GM21737 (cell line): ENCODE data around the gene DTX1.
"Not testable (repeated sequence)": the region's sequence is repeated elsewhere in the genome, so short reads cannot be mapped to it uniquely, and the experiment has no call there.

Source experiments
- ATAC-seq: cut with Tn5 transposase; IDR thresholded peaks from one replicate; pipeline ENCODE4 v1.9.1; 2021; ENCODE audit warnings: mild to moderate bottlenecking, moderate library complexity; ENCODE audit not compliant: unreplicated experiment

The DTX1 gene

GRCh38 chr12:113135178-113136127 is 78.9 kb downstream of the DTX1 start, which contains the start of gene RASAL1:
Gene RASAL1 (minus strand): TSS chr12:113135761. CDS start chr12:113135462, 299 bp downstream.
- no peak for ATAC-seq

GRCh38 chr12:113136128-113136989 is 79.8 kb downstream of the DTX1 start:
- ATAC-seq = no peak

- no peak for ATAC-seq
These were observed 80.5 kb downstream of the DTX1 start for GRCh38 chr12:113136990-113137511.

DNA sequence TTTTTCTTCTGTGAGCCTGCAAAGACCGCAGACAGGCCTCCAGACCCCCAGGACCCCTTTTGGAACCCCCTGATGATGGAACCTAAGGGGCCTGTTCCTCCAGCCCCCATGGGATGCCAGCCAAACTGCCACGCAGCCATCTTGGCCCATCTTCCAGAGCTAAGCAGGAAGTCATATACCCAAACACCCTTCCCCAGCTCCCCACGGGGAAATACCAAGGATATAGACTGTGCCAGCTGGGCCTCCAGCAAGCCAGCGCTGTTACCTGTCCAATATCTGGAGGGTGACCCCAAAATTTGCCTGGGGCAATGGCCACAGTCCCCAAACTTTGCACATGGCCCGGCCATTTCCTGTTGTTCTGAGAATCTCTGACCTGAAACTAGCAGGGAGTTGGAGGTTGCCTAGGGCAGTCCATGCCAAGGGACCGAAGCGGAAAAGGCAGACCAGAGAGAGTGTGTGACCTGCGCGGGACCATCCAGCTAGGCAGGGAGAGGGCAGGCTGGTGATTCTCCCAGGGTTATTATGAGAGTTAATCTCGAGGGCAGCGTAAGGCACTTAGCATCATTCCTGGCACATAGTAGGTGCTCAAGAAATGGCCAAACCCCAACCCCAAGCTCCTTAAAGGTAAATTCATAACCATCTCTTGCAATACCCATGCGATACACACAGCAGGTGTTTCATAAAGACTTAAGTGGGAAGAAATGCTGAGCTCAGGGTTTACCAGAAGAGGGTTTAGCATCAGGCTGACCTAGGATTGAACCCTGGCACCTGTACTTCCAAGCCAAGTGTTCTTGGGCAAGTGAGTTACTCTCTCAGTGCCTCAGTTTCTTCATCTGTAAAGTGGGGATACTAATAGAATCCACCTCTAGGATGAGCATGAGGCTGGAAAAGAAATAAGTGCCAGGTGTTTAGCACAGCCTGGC is 81.6 kb downstream of the DTX1 start:
- ATAC-seq = no peak

DNA sequence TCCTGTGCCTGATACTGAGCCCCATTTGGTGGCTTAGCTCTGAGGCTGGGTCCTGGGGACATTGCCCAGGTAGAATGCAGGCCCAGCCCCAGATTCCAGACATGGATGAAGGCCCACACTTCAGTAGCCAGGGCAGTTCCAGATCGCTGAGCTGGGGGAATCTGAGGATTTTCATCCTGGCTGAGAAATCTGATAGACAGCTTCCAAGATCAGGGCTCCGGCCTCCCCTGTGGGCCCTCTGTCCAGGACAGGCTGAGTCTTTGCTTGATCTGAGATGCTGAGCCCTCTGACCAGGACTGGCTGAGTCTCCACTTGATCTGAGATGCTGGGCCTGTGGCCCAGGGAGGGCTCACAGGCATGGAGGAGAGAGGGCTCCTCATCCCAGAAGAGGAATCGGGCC is 82.3 kb downstream of the DTX1 start:
- no peak for ATAC-seq

DNA sequence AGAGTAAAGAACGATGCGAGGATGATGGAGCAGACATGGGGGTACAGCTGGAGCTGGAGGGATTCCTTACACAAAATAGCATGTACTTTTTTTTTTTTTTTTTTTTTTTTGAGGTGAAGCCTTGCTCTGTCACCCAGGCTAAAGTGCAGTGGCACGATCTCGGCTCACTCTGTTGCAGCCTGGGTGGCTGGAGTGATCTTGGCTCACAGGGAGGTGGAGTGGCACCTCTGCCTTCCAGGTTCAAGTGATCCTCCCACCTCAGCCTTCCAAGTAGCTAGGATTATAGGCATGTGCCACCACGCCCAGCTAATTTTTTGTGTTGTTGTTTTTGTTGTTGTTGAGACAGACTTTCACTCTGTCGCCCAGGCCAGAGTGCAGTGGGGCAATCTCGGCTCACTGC is 84.2 kb downstream of the DTX1 start:
- ATAC-seq = no peak

GRCh38 chr12:113141716-113142115 is 85.2 kb downstream of the DTX1 start:
- not testable (repeated sequence) for ATAC-seq

- ATAC-seq = no peak
These were observed 85.8 kb downstream of the DTX1 start for GRCh38 chr12:113142173-113142885.

GRCh38 chr12:113142886-113143332 is 86.4 kb downstream of the DTX1 start:
- ATAC-seq = no peak

- ATAC-seq = no peak
These were observed 87.4 kb downstream of the DTX1 start for GRCh38 chr12:113143959-113144358.

DNA sequence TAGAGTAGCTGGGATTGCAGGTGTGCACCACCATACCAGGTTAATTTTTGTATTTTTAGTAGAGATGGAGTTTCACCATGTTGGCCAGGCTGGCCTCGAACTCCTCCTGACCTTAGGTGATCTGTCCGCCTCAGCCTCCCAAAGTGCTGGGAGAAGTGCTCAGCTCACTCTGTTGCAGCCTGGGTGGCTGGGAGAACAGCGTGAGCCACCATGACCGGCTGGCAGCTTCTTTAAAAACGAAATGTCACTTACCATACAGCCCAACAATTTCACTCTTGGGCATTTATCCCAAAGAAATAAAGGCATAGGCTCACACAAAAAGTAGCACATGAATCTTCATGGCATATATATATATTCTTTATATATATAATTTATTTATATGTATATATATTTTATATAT is 88.3 kb downstream of the DTX1 start:
- no peak for ATAC-seq

DNA sequence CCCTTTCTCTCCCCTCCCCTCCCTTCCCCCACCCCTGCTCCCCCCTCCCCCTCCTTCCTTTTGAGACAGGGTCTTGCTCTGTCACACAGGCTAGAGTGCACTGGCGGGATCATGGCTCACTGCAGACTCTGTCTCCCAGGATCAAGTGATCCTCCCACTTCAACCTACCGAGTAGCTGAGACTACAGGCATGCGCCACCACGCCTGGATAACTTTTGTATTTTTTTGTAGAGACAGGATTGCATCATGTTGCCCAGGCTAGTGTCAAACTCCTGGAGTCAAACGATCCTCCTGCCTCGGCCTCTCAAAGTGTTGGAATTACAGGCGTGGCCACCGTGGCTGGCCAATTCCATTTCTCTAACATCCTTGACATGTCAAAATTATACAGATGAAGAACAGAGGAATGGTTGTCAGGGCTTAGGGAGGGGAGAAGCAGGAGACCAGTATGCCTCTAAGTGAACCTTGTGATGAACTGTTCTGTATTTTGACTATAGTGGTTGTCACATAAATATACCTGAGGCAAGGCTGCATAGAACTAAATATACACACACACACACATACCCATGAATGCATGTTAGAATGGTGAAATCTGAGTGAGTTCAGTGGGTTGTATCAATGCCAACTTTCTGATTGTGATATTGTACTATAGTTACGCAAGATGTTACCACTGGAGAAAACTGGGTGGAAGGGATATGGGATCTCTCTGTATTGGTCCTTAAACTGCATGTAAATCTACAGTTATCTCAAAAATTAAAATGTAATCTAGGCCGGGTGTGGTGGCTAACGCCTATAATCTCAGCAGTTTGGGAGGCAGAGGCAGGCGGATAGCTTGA is 89.4 kb downstream of the DTX1 start:
- no peak for ATAC-seq

DNA sequence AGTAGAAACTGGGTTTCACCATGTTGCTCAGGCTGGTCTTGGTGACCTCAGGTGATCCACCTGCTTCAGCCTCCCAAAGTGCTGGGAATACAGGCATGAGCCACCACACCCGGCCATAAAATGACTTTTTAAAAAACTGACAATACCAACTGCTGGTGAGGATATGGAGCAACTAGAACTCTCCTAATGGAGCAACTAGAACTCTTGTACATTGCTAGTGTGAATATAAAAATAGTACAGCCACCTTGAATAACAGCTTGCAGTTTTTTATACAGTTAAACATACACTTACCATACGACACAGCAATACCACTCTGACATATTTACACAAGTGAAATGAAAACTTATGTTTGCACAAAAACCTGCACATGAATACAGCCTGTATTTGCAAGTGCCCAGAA is 90.5 kb downstream of the DTX1 start:
- ATAC-seq = no peak
